WTC11 (cell line): Measurements from ENCODE around the gene STARD9. TPM values are rescaled to one million over a fixed set of nuclear protein-coding genes. Genes with fewer than 3 reads are reported as not detected.

Source experiments
- ATAC-seq: fragments of 200-7000 bp; cut with Tn5 transposase; 2 replicates; pipeline ENCODE4 v1.10.0; 2021; ENCODE audit warnings: mild to moderate bottlenecking, moderate library complexity
- CTCF ChIA-PET: fragments of 300-600 bp; sonication (Branson Sonifier 250); formaldehyde crosslinking; loops from one replicate; lab custom pipeline; 2021; ENCODE audit warnings: antibody characterized with exemption; lab: Charles Lee
- POLR2A ChIA-PET: fragments of 350-600 bp; sonication (Branson Sonifier 250); formaldehyde crosslinking; loops from one replicate; lab custom pipeline; 2021; ENCODE audit warnings: antibody characterized with exemption; lab: Charles Lee
- DNase-seq: peaks from one replicate; pipeline ENCODE4 v3.0.0; 2021; ENCODE audit warnings: low spot score
- H3K27ac Mint-ChIP-seq: 2 replicates; pipeline ENCODE4 v1.8.0; 2021; ENCODE audit warnings: mixed read lengths
- H3K27me3 Mint-ChIP-seq: 2 replicates; pipeline ENCODE4 v1.8.0; 2021; ENCODE audit warnings: low read depth, mild to moderate bottlenecking, moderate library complexity, mixed read lengths
- H3K36me3 Mint-ChIP-seq: 2 replicates; pipeline ENCODE4 v1.8.0; 2021; ENCODE audit warnings: mixed read lengths
- H3K4me1 Mint-ChIP-seq: 2 replicates; pipeline ENCODE4 v1.8.0; 2022; ENCODE audit warnings: mixed read lengths
- H3K4me3 Mint-ChIP-seq: 2 replicates; pipeline ENCODE4 v1.8.0; 2021; ENCODE audit warnings: mild to moderate bottlenecking, moderate library complexity, mixed read lengths
- H3K9me3 Mint-ChIP-seq: 2 replicates; pipeline ENCODE4 v1.8.0; 2021; ENCODE audit warnings: mixed read lengths
- AFF4 ChIP-seq: sonication (generic); formaldehyde crosslinking; IDR thresholded peaks from 2 replicates; pipeline ENCODE4 v1.8.1; 2023; ENCODE audit warnings: mild to moderate bottlenecking, missing genetic modification reagents, borderline replicate concordance
- ATF2 ChIP-seq: sonication (generic); formaldehyde crosslinking; IDR thresholded peaks from 2 replicates; pipeline ENCODE4 v1.8.1; 2022; ENCODE audit warnings: low read depth, missing genetic modification reagents, borderline replicate concordance
- CREB1 ChIP-seq: sonication (generic); formaldehyde crosslinking; IDR thresholded peaks from 2 replicates; pipeline ENCODE4 v1.8.0; 2023; ENCODE audit warnings: mild to moderate bottlenecking, missing genetic modification reagents
- CREM ChIP-seq: sonication (generic); formaldehyde crosslinking; IDR thresholded peaks from 2 replicates; pipeline ENCODE4 v1.8.1; 2022; ENCODE audit warnings: mild to moderate bottlenecking, missing genetic modification reagents, moderate library complexity
- CTCF ChIP-seq: fragments of 200-600 bp; IDR thresholded peaks from 2 replicates; pipeline ENCODE4 v1.8.0; 2022; ENCODE audit warnings: antibody characterized with exemption
- FOXJ3 ChIP-seq: sonication (generic); formaldehyde crosslinking; IDR thresholded peaks from 2 replicates; pipeline ENCODE4 v1.9.0; 2021; ENCODE audit warnings: missing genetic modification reagents, mild to moderate bottlenecking, borderline replicate concordance
- IRF2 ChIP-seq: sonication (generic); formaldehyde crosslinking; IDR thresholded peaks from 2 replicates; pipeline ENCODE4 v1.8.0; 2022; ENCODE audit warnings: low read depth, missing genetic modification reagents, borderline replicate concordance
- MLX ChIP-seq: sonication (generic); formaldehyde crosslinking; IDR thresholded peaks from 2 replicates; pipeline ENCODE4 v1.8.1; 2023; ENCODE audit warnings: mild to moderate bottlenecking, missing genetic modification reagents, moderate library complexity
- NR2C2 ChIP-seq: sonication (generic); formaldehyde crosslinking; IDR thresholded peaks from 2 replicates; pipeline ENCODE4 v1.8.0; 2022; ENCODE audit warnings: mild to moderate bottlenecking, missing genetic modification reagents
- PRRX2 ChIP-seq: fragments of 250-450 bp; sonication (Bioruptor Pico); IDR thresholded peaks from 2 replicates; pipeline ENCODE4 v1.8.0; 2021; ENCODE audit warnings: mild to moderate bottlenecking
- RELA ChIP-seq: sonication (generic); formaldehyde crosslinking; IDR thresholded peaks from 2 replicates; pipeline ENCODE4 v1.8.1; 2022; ENCODE audit warnings: missing genetic modification reagents, mild to moderate bottlenecking, borderline replicate concordance
- SMAD3 ChIP-seq: sonication (generic); formaldehyde crosslinking; IDR thresholded peaks from 2 replicates; pipeline ENCODE4 v1.8.0; 2022; ENCODE audit warnings: missing genetic modification reagents, mild to moderate bottlenecking, borderline replicate concordance
- USF1 ChIP-seq: sonication (generic); formaldehyde crosslinking; IDR thresholded peaks from 2 replicates; pipeline ENCODE4 v1.8.0; 2022; ENCODE audit warnings: mild to moderate bottlenecking, missing genetic modification reagents
- ZNF263 ChIP-seq: sonication (generic); formaldehyde crosslinking; IDR thresholded peaks from 2 replicates; pipeline ENCODE4 v1.8.1; 2022; ENCODE audit warnings: low read depth, mild to moderate bottlenecking, moderate library complexity, missing genetic modification reagents
- ZNF281 ChIP-seq: sonication (generic); formaldehyde crosslinking; IDR thresholded peaks from 2 replicates; pipeline ENCODE4 v1.8.0; 2023; ENCODE audit warnings: mild to moderate bottlenecking, missing genetic modification reagents
- ZNF425 ChIP-seq: fragments of 250-450 bp; sonication (Bioruptor Pico); conservative IDR thresholded peaks from 2 replicates; pipeline ENCODE4 v1.9.0; 2021; ENCODE audit warnings: mild to moderate bottlenecking
- ZSCAN18 ChIP-seq: fragments of 250-450 bp; sonication (Bioruptor Pico); IDR thresholded peaks from 2 replicates; pipeline ENCODE4 v2.1.2; 2022; ENCODE audit warnings: mild to moderate bottlenecking, moderate library complexity
- total RNA-seq: library from RNA; stranded (reverse); gene quantifications from 3 replicates; pipeline ENCODE4 v1.2.3, GENCODE V29; 2021
- TF ChIP-seq, protein P1 (sequence below): fragments of 250-450 bp; sonication (Bioruptor Pico); IDR thresholded peaks from 2 replicates; pipeline ENCODE4 v1.9.0; 2021; ENCODE audit warnings: moderate library complexity, mild to moderate bottlenecking, inconsistent platforms, borderline replicate concordance
- TF ChIP-seq, protein P2 (sequence below): sonication (generic); formaldehyde crosslinking; conservative IDR thresholded peaks from 2 replicates; pipeline ENCODE4 v1.8.1; 2022; ENCODE audit warnings: mild to moderate bottlenecking, missing genetic modification reagents

The STARD9 gene
- total RNA-seq, 1 experiment from 2014 or later = 5.7 TPM

- ChIA-PET POLR2A (interaction anchor here (0.6 kb wide), 1 partner anchor 375 kb away, joined by 4 read pairs; no protein-coding TSS in a partner anchor), CTCF (interaction anchor here (1.5 kb wide), 1 partner anchor 208 kb away, joined by 3 read pairs; no protein-coding TSS in a partner anchor)
- Mint-ChIP-seq H3K4me1 (no peaks in the 10 kb centered on the region), H3K27ac (no peak overlapping the region), H3K9me3 (no peaks in the 10 kb centered on the region), H3K36me3 (peaks cover 5% of the 10 kb centered on the region), H3K4me3 (no peak overlapping the region), H3K27me3 (no peaks in the 10 kb centered on the region)
- no peak for TF ChIP-seq CTCF
- TF ChIP-seq MLX = no peak
- no peak for TF ChIP-seq ZNF263 (CRISPR knock-in tag)
- TF ChIP-seq, protein P1, sequence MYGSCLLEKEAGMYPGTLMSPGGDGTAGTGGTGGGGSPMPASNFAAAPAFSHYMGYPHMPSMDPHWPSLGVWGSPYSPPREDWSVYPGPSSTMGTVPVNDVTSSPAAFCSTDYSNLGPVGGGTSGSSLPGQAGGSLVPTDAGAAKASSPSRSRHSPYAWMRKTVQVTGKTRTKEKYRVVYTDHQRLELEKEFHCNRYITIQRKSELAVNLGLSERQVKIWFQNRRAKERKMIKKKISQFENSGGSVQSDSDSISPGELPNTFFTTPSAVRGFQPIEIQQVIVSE (CRISPR knock-in tag) = no peak
- no peak for TF ChIP-seq NR2C2 (CRISPR knock-in tag)
- TF ChIP-seq, protein P2, sequence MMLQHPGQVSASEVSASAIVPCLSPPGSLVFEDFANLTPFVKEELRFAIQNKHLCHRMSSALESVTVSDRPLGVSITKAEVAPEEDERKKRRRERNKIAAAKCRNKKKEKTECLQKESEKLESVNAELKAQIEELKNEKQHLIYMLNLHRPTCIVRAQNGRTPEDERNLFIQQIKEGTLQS = no peak
- TF ChIP-seq SMAD3 (CRISPR knock-in tag) = no peak
- TF ChIP-seq PRRX2 (CRISPR knock-in tag) = no peak
- TF ChIP-seq RELA (CRISPR knock-in tag) = no peak
- TF ChIP-seq ATF2 = no peak
- TF ChIP-seq AFF4 (CRISPR knock-in tag) = no peak
- no peak for TF ChIP-seq IRF2
- no peak for TF ChIP-seq ZNF425 (CRISPR knock-in tag)
- no peak for TF ChIP-seq CREM (CRISPR knock-in tag)
- TF ChIP-seq CREB1 = no peak
- no peak for TF ChIP-seq ZSCAN18
- TF ChIP-seq USF1 (CRISPR knock-in tag) = no peak
- TF ChIP-seq FOXJ3 (CRISPR knock-in tag) = no peak
- no peak for TF ChIP-seq ZNF281
- DNase-seq (no peak), ATAC-seq (no peak)
These were observed 143.6 kb downstream of the STARD9 start for GRCh38 chr15:42719043-42719442.
